ENCODE data around the gene DEUP1.

DNA sequence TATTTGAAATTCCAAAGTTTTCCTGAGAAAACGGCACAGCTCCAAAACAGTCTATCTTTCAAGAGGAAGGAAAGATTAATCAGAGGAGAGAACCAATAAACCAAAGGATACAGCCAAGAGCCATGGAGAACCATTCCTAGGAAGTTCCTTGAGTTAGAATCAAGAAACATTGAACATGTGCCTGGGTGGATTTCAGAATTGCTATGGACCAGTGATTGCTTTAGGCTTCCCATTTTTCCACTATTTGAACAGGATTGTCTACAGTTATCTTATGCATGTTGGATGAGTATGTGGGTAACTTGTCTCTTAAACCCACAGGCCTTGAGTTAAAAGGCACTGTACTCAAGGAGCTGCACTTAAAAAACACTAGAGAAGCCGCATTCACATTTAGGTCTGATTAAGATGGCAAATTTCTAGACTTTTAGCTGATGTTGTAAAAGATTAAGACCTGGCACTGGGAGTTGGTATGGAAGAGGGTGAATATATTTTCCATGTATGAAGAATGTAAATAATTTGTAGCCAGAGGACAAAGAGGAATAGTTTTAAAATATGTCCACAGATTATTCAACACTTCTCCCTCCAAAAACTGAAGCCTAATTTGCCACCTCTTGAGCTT, 11.2 kb upstream of the DEUP1 start:
- TF ChIP-seq, protein P1, sequence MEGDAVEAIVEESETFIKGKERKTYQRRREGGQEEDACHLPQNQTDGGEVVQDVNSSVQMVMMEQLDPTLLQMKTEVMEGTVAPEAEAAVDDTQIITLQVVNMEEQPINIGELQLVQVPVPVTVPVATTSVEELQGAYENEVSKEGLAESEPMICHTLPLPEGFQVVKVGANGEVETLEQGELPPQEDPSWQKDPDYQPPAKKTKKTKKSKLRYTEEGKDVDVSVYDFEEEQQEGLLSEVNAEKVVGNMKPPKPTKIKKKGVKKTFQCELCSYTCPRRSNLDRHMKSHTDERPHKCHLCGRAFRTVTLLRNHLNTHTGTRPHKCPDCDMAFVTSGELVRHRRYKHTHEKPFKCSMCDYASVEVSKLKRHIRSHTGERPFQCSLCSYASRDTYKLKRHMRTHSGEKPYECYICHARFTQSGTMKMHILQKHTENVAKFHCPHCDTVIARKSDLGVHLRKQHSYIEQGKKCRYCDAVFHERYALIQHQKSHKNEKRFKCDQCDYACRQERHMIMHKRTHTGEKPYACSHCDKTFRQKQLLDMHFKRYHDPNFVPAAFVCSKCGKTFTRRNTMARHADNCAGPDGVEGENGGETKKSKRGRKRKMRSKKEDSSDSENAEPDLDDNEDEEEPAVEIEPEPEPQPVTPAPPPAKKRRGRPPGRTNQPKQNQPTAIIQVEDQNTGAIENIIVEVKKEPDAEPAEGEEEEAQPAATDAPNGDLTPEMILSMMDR (conservative IDR thresholded peaks at IDR 0.05; ENCODE audit: low read length): no peak
- no peak for TF ChIP-seq EZH2phosphoT487 (IDR thresholded peaks at IDR 0.05; ENCODE audit: borderline replicate concordance, low read depth, low read length)

Measured in OCI-LY7 (cell line).